MM.1S (cell line): ENCODE measurements around the gene CRACDL.

Source experiments
- DNase-seq: peaks from one replicate; pipeline ENCODE4 v3.0.0-alpha.2; 2015
- H2AFZ ChIP-seq: fragments of 300-600 bp; sonication (generic); 2 replicates; pipeline ENCODE4 v1.6.0; 2016; ENCODE audit warnings: antibody characterized with exemption, low read length
- H3F3A ChIP-seq: fragments of 300-600 bp; sonication (generic); 2 replicates; pipeline ENCODE4 v1.6.1; 2016; ENCODE audit warnings: mild to moderate bottlenecking, antibody characterized with exemption, low read length, moderate library complexity, mixed read lengths; ENCODE audit not compliant: insufficient read depth
- H3K27ac ChIP-seq: fragments of 300-600 bp; sonication (generic); 2 replicates; pipeline ENCODE4 v1.5.1; 2016; ENCODE audit warnings: mild to moderate bottlenecking, low read length
- H3K27me3 ChIP-seq: fragments of 300-600 bp; sonication (generic); replicated peaks from 2 replicates; pipeline ENCODE4 v1.6.0; 2016; ENCODE audit warnings: low read length; ENCODE audit not compliant: insufficient read depth
- H3K36me3 ChIP-seq: fragments of 300-600 bp; sonication (generic); replicated peaks from 2 replicates; pipeline ENCODE4 v1.6.1; 2016; ENCODE audit warnings: mild to moderate bottlenecking, low read length, mixed read lengths; ENCODE audit not compliant: insufficient read depth
- H3K4me1 ChIP-seq: fragments of 300-600 bp; sonication (generic); 2 replicates; pipeline ENCODE4 v1.6.1; 2016; ENCODE audit warnings: low read length, mixed read lengths
- H3K4me2 ChIP-seq: fragments of 300-600 bp; sonication (generic); 2 replicates; pipeline ENCODE4 v1.6.0; 2016; ENCODE audit warnings: low read depth, low read length
- H3K4me3 ChIP-seq: fragments of 300-600 bp; sonication (generic); 2 replicates; pipeline ENCODE4 v1.5.1; 2016; ENCODE audit warnings: low read length, mixed read lengths
- H3K79me2 ChIP-seq: fragments of 300-600 bp; sonication (generic); 2 replicates; pipeline ENCODE4 v1.6.1; 2016; ENCODE audit warnings: mixed run types, low read length, mixed read lengths
- H3K9ac ChIP-seq: fragments of 300-600 bp; sonication (generic); 2 replicates; pipeline ENCODE4 v1.6.1; 2016; ENCODE audit warnings: low read length, mixed read lengths
- H3K9me2 ChIP-seq: fragments of 300-600 bp; sonication (generic); replicated peaks from 2 replicates; pipeline ENCODE4 v1.6.1; 2016; ENCODE audit warnings: mild to moderate bottlenecking, low read length, mixed read lengths; ENCODE audit not compliant: insufficient read depth
- H3K9me3 ChIP-seq: fragments of 300-600 bp; sonication (generic); replicated peaks from 2 replicates; pipeline ENCODE4 v1.6.1; 2016; ENCODE audit warnings: mild to moderate bottlenecking, low read length, mixed read lengths; ENCODE audit not compliant: insufficient read depth
- H4K20me1 ChIP-seq: fragments of 300-600 bp; sonication (generic); 2 replicates; pipeline ENCODE4 v1.6.1; 2016; ENCODE audit warnings: mild to moderate bottlenecking, low read length, moderate library complexity, mixed read lengths; ENCODE audit not compliant: insufficient read depth
- CTCF ChIP-seq: fragments of 300-600 bp; sonication (generic); IDR thresholded peaks from 2 replicates; pipeline ENCODE4 v1.5.1; 2016; ENCODE audit warnings: antibody characterized with exemption, low read length, mixed read lengths
- EZH2 ChIP-seq: fragments of 300-600 bp; sonication (generic); optimal IDR thresholded peaks from 2 replicates; pipeline ENCODE3; 2017; ENCODE audit warnings: low read depth, mild to moderate bottlenecking, antibody characterized with exemption, low read length, mixed read lengths
- EZH2phosphoT487 ChIP-seq: fragments of 300-600 bp; sonication (generic); IDR thresholded peaks from 2 replicates; pipeline ENCODE4 v1.6.1; 2018; ENCODE audit warnings: antibody characterized with exemption, low read length

CRACDL gene

GRCh38 chr2:98825858-98826257 is 110.2 kb downstream of the CRACDL start:
- Histone ChIP-seq H3K36me3 (no peaks in the 10 kb centered on the region), H3K27me3 (no peaks in the 10 kb centered on the region), H3F3A (no peaks in the 10 kb centered on the region), H3K4me2 (no peak overlapping the region), H3K79me2 (no peaks in the 10 kb centered on the region), H3K4me3 (no peak overlapping the region), H2AFZ (no peak overlapping the region), H4K20me1 (no peaks in the 10 kb centered on the region), H3K27ac (no peak overlapping the region), H3K9ac (no peak overlapping the region), H3K4me1 (no peaks in the 10 kb centered on the region), H3K9me2 (no peaks in the 10 kb centered on the region), H3K9me3 (no peaks in the 10 kb centered on the region)
- DNase-seq = no peak
- TF ChIP-seq EZH2phosphoT487 (no peak), CTCF (no peak), EZH2 (no peak)

- no peaks in the 10 kb centered on the region for H3K79me2 ChIP-seq
- H3K9me2 ChIP-seq = no peaks in the 10 kb centered on the region
- no peaks in the 10 kb centered on the region for H3K36me3 ChIP-seq
- no peak overlapping the region for H3K9ac ChIP-seq
- H2AFZ ChIP-seq = no peak overlapping the region
- no peaks in the 10 kb centered on the region for H4K20me1 ChIP-seq
- no peaks in the 10 kb centered on the region for H3F3A ChIP-seq
- H3K9me3 ChIP-seq = no peaks in the 10 kb centered on the region
- H3K4me2 ChIP-seq = no peak overlapping the region
- H3K27ac ChIP-seq = no peak overlapping the region
- H3K4me3 ChIP-seq = no peak overlapping the region
- H3K4me1 ChIP-seq = no peaks in the 10 kb centered on the region
- TF ChIP-seq EZH2 = no peak
- TF ChIP-seq EZH2phosphoT487 = no peak
- TF ChIP-seq CTCF = no peak
- no peaks in the 10 kb centered on the region for H3K27me3 ChIP-seq
- DNase-seq = no peak
Measured at GRCh38 chr2:98825404-98825803, 110.6 kb downstream of the CRACDL start.

GRCh38 chr2:98825020-98825350 is 111.0 kb downstream of the CRACDL start:
- Histone ChIP-seq H4K20me1 (no peaks in the 10 kb centered on the region), H3K9ac (no peak overlapping the region), H3K9me3 (no peaks in the 10 kb centered on the region), H3K27me3 (no peaks in the 10 kb centered on the region), H3K36me3 (no peaks in the 10 kb centered on the region), H3K27ac (no peak overlapping the region), H3F3A (no peaks in the 10 kb centered on the region), H3K9me2 (no peaks in the 10 kb centered on the region), H3K4me2 (no peak overlapping the region), H3K79me2 (no peaks in the 10 kb centered on the region), H2AFZ (no peak overlapping the region), H3K4me1 (no peaks in the 10 kb centered on the region), H3K4me3 (no peak overlapping the region)
- no peak for TF ChIP-seq EZH2phosphoT487
- TF ChIP-seq EZH2 = no peak
- TF ChIP-seq CTCF = no peak
- no peak for DNase-seq
